HEK293 (cell line): ENCODE data around the gene TMEM51.

ENCODE experiments used
- ATF2 ChIP-seq: fragments of 450-650 bp; formaldehyde crosslinking; IDR thresholded peaks from 2 replicates; pipeline ENCODE4 v1.5.1; 2016; ENCODE audit warnings: missing biosample characterization, missing genetic modification characterization, low read depth
- CTCF ChIP-seq: fragments of 450-650 bp; formaldehyde crosslinking; IDR thresholded peaks from 2 replicates; pipeline ENCODE4 v1.5.1; 2016; ENCODE audit warnings: missing biosample characterization, missing genetic modification characterization
- SCRT1 ChIP-seq: fragments of 450-650 bp; formaldehyde crosslinking; IDR thresholded peaks from 2 replicates; pipeline ENCODE4 v1.5.1; 2016; ENCODE audit warnings: missing biosample characterization, missing genetic modification characterization, borderline replicate concordance
- ZNF146 ChIP-seq: fragments of 450-650 bp; formaldehyde crosslinking; IDR thresholded peaks from 2 replicates; pipeline ENCODE4 v1.5.1; 2016; ENCODE audit warnings: missing biosample characterization, missing genetic modification characterization
- ZNF37A ChIP-seq: fragments of 450-650 bp; IDR thresholded peaks from 2 replicates; pipeline ENCODE4 v1.5.1; 2018; ENCODE audit warnings: missing biosample characterization, missing genetic modification characterization
- ZNF560 ChIP-seq: fragments of 450-650 bp; formaldehyde crosslinking; IDR thresholded peaks from 2 replicates; pipeline ENCODE4 v1.5.1; 2017; ENCODE audit warnings: missing biosample characterization, missing genetic modification characterization, borderline replicate concordance
- ZNF704 ChIP-seq: fragments of 450-650 bp; formaldehyde crosslinking; IDR thresholded peaks from 2 replicates; pipeline ENCODE4 v1.5.1; 2016; ENCODE audit warnings: missing biosample characterization, missing genetic modification characterization

GRCh38 chr1:15145327-15145726 is 8.2 kb upstream of the TMEM51 start:
- TF ChIP-seq ZNF146 (tag by site-specific recombination): no peak
- no peak for TF ChIP-seq SCRT1
- TF ChIP-seq ZNF704 (tag by site-specific recombination): no peak
- TF ChIP-seq ZNF560 (tag by site-specific recombination): no peak
- TF ChIP-seq ATF2 (tag by site-specific recombination): no peak
- TF ChIP-seq CTCF (tag by site-specific recombination): no peak
- no peak for TF ChIP-seq ZNF37A (tag by site-specific recombination)
